Heart right ventricle (tissue), 16 donors: ENCODE data around the gene TNFRSF14. TPM values are rescaled to one million over a fixed set of nuclear protein-coding genes. Genes with fewer than 3 reads are reported as not detected.

Source experiments
- ATAC-seq, 8 donors: fragments of 200-7000 bp; cut with Tn5 transposase; one replicate each; pipeline ENCODE4 v1.9.1; 2020; ENCODE audit warnings: mild to moderate bottlenecking in 8 of 8, moderate library complexity in 8 of 8, moderate number of reproducible peaks in 1 of 8
- DNase-seq, 2 donors: peaks; one replicate each; pipeline ENCODE4 v3.0.0-alpha.2; 2020
- H3K27ac ChIP-seq, 10 donors: fragments of 200-600 bp; sonication (generic) in 2 of 10; one replicate each; pipeline versions ENCODE4 v1.5.0 to v1.8.0; 2020 to 2022; ENCODE audit warnings: mild to moderate bottlenecking in 3 of 10
- H3K27me3 ChIP-seq, 7 donors: fragments of 200-600 bp; one replicate each; pipeline ENCODE4 v1.8.0; 2021 to 2022; ENCODE audit warnings: mild to moderate bottlenecking in 2 of 7
- H3K36me3 ChIP-seq, 9 donors: fragments of 200-600 bp; sonication (generic) in 1 of 9; one replicate each; pipeline versions ENCODE4 v1.5.0 to v1.8.0; 2020 to 2022; ENCODE audit warnings: mild to moderate bottlenecking in 2 of 9
- H3K4me1 ChIP-seq, 9 donors: fragments of 200-600 bp; sonication (generic) in 1 of 9; one replicate each; pipeline versions ENCODE4 v1.5.0 to v1.8.0; 2020 to 2022; ENCODE audit warnings: mild to moderate bottlenecking in 4 of 9
- H3K4me3 ChIP-seq, 10 donors: fragments of 200-600 bp; sonication (generic) in 2 of 10; one replicate each; pipeline versions ENCODE4 v1.5.0 to v1.8.0; 2020 to 2022; ENCODE audit warnings: mild to moderate bottlenecking in 7 of 10, moderate library complexity in 2 of 10
- H3K9me3 ChIP-seq, 11 donors: fragments of 200-600 bp in 10 of 11; sonication (generic) in 2 of 11; one replicate each; pipeline versions ENCODE4 v1.5.0 to v1.8.0; 2013 to 2022; ENCODE audit warnings: mild to moderate bottlenecking in 2 of 11, control low read depth in 1 of 11, moderate library complexity in 1 of 11
- WGBS, 2 donors: extraction: QIAGEN DNeasy Blood & Tissue Kit; methylation state at CpG; one replicate each; pipeline ENCODE4 v1.1.7; 2013; ENCODE audit warnings: inconsistent platforms in 1 of 2; 5-methylcytosine and 5-hydroxymethylcytosine counted together
- intact Hi-C, 10 donors: fragments of 100-400 bp; cut with DNase I; formaldehyde crosslinking; loops; one replicate each; pipeline versions ENCODE4 v1.11.1 to v1.14.2; 2022
- polyA plus RNA-seq, 2 donors: library from polyadenylated mRNA; stranded (reverse); fragments of 200-250 nt; gene quantifications; one replicate each; pipeline ENCODE4 v1.2.3, GENCODE V29; 2013
- total RNA-seq, 10 donors: library from RNA; stranded (reverse); fragmentation: NEBNext Ultra II Directional in 3 of 10; extraction: Animal tissue kit (Norgen Biotek cat#: 25700) in 3 of 10; gene quantifications; one replicate each; pipeline versions ENCODE4 v1.2.1 to v1.2.4, GENCODE V29; 2021 to 2023
- TF ChIP-seq, protein P1 (sequence below), 9 donors: fragments of 200-600 bp; sonication (generic) in 2 of 9; IDR thresholded peaks; one replicate each; pipeline versions ENCODE4 v1.5.0 to v1.8.0; 2021 to 2022; ENCODE audit warnings: antibody characterized with exemption in 9 of 9, mild to moderate bottlenecking in 5 of 9, moderate library complexity in 1 of 9
- donor health status: Arrhythmogenic right ventricular cardiomyopathy.
- donor health status: ischemic (EF 13 %, LVEDD 7.1; RV severe dilation, severe dysfunction).
- donor health status: healthy with polysubstance abuse.
- donor health status: DM: no; HTN: yes; CAD: no.
- donor health status: DM: no; HTN: no; CAD: no.
- donor health status: ischemic (EF 25% LVEDD 6.9; RV normal size, moderate dysfunction).
- donor health status: ischemic (EF 25% LVEDD 5.7; RV mildly dilated, moderate dysfunction).
- donor health status: healthy.
- donor health status: DM: yes; HTN: yes; CAD: no.
- donor health status: Ischemic cardiomyopathy.
- donor health status: ischemic (EF 35%, LVEDD 5.7; RV mildly dilated, moderate dysfunction).
- donor health status: nonischemic (EF 11% LVEDD 7.7; RV severe dilation, severe dysfunction).
- donor health status: DM: yes; HTN: yes; CAD: no.
- donor health status: PGD.
- donor health status: ischemic (EF 29% LVEDD 5.4; RV normal size, mild dysfunction).
- donor health status: nonischemic (EF 23%, LVEDD 6.1; RV moderate dilation, normal function).

TNFRSF14 gene
- total and polyA plus RNA-seq, 12 donors = 7.5 to 59.6 (median 14.7) TPM

DNA sequence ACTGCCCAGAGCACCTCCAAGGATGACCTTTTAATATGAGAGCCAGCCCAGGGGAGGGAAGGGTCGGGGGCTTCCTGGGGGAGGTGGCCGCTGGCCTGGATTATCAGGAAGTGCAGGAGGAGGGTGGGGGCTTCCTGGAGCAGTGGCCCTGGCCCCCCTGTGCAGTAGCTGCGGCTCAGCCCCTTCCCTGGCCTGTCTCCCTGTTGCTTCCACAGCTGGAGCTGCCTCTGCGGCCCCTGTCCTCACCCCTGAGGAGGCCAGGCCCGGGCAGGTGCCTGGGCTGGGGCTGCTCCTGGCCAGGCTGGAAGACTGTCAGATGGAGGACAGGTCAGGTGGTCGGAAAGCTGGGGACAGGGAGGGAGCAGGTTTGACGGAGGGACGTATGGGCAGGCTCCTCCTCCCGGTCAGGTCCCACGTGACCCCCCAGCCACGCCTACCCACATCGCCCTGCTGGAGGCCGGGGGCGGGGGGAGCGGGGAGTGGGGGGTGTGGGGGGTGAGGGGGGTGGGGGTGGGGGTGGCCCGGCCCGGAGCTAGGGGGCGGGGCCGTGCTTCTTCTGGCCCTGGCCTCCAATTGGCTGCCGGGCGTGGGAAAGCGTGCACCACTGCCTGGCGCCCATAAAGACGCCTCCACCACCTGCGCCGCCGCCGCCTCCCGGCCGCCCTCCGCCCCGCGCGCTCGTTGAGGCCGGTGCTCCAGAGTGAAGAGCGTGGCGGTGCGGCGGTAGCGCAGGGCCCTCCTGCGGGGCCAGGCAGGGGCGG lies 10.2 kb upstream of the TNFRSF14 start:
- DNase-seq (peak; percentile 90 to 91), ATAC-seq (peak; percentile 46 to 60 (median 51))
- Histone ChIP-seq H3K27ac (peak overlapping the region; percentile 62 to 100 (median 98)), H3K9me3 (no peaks in the 10 kb centered on the region), H3K4me1 (peaks cover 43 to 81% (median 73%) of the 10 kb centered on the region in 9 donors), H3K27me3 (peaks cover 0 to 14% (median 2%) of the 10 kb centered on the region in 7 donors), H3K4me3 (peak overlapping the region; percentile 39 to 74 (median 59)), H3K36me3 (no peaks in the 10 kb centered on the region)
- TF ChIP-seq, protein P1, sequence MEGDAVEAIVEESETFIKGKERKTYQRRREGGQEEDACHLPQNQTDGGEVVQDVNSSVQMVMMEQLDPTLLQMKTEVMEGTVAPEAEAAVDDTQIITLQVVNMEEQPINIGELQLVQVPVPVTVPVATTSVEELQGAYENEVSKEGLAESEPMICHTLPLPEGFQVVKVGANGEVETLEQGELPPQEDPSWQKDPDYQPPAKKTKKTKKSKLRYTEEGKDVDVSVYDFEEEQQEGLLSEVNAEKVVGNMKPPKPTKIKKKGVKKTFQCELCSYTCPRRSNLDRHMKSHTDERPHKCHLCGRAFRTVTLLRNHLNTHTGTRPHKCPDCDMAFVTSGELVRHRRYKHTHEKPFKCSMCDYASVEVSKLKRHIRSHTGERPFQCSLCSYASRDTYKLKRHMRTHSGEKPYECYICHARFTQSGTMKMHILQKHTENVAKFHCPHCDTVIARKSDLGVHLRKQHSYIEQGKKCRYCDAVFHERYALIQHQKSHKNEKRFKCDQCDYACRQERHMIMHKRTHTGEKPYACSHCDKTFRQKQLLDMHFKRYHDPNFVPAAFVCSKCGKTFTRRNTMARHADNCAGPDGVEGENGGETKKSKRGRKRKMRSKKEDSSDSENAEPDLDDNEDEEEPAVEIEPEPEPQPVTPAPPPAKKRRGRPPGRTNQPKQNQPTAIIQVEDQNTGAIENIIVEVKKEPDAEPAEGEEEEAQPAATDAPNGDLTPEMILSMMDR (IDR thresholded peaks at IDR 0.05) = no peak
- WGBS, 2 donors = 4 to 6% methylated on average over 26 to 42 of the region's 43 CpGs
- intact Hi-C loops = loop anchor here in 6 of 10 donors (2.0 to 10.0 kb wide), 8 partner anchors 15 to 354 kb away; partner anchors contain the start of genes FAAP20 (in 4 of the 6) and HES5 (in 1 of the 6)

DNA sequence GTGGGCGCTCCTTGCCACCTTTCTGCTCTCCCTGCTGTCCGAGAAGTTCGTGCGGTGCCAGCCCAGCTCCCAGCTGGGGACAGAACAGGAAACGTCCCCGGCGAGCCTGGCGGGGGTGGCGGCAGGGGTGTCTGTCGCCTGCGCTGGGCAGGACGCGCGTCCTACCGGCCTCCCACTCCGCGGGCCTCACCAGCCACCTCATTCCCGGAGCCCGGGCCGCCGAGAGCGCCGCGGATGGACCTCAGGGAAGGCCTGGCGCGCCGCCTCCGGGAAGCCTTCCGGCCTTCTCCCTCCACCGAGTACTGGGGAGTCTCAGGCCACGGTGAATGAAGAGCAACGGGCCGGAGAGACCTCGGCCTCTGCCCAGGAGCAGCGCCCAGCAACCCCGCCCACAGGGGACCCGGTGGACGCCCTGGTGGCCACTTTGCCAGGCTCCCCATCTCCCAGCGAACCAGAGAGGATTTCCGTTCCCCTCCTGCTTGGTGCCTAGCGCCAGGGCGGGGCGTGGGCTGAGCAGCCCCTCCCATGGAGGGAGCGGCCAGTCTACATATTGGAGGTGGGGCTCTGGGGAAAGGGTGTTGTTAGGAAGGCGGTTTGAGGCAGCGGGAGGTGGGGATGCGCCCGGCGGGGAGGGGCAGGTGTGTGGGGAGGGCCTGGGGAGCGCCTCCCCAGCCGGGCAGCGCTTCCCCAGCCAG lies 9.5 kb upstream of the TNFRSF14 start:
- H3K36me3 ChIP-seq = no peaks in the 10 kb centered on the region
- H3K27me3 ChIP-seq = peaks cover 0 to 9% (median 0%) of the 10 kb centered on the region in 7 donors
- H3K9me3 ChIP-seq = no peaks in the 10 kb centered on the region
- DNase-seq (peak; percentile 86 to 88), ATAC-seq (peak; percentile 45 to 72 (median 59))
- H3K4me1 ChIP-seq = peaks cover 43 to 74% (median 68%) of the 10 kb centered on the region in 9 donors
- intact Hi-C loops = loop anchor here in 6 of 10 donors (2.0 to 10.0 kb wide), 7 partner anchors 18 to 354 kb away; partner anchors contain the start of gene FAAP20 (in 4 of the 6)
- H3K27ac ChIP-seq = peak overlapping the region; percentile 62 to 100 (median 98)
- TF ChIP-seq, protein P1 (IDR thresholded peaks at IDR 0.05) = peak in 3 of 9 donors; percentile 9 to 31 (median 26)
- WGBS, 2 donors = 2 to 3% methylated on average over 52 of the region's 52 CpGs
- peak overlapping the region; percentile 39 to 74 (median 59) for H3K4me3 ChIP-seq

DNA sequence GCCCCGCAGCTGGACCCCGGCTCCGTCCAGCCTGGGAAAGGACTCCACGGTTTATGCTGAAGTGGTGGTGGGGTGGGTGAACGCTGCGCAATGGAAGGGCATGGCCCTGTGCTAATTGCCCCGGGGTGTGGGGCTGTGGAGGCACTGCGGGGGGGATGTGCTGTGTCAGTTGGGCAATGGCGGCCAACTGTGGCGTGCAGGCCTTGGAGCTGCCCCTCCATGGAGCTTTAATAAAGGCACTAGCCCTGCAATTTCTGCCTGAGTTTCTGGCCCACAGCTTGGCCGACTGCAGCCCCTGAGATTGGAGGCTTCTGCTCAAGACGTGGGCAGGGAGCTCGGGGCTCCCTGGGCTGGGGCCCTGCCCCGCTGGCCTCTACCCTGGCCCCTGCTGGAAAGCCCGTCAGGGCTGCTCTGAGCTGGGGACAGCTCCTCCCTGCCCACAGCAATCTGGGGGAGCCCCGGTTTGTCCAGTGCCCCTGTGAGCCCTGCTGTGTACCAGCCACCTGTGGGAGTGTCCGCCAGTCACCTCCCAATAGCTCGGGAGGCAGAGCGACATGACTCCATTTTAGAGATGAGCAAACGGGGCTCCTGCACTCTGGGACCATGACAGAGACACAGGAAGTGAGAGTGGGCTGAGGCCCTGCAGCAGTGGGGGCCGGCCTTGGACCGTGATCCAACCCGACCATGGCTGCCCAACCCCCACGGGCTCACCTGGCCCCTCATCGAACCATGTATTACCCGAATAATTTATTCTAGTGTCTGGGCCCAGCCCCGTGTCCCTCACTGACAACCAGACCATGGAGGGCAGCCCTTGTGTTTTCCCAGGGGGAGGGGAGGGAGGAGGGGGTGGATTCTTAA lies 8.7 kb upstream of the TNFRSF14 start:
- WGBS, 2 donors = 19% methylated on average over 27 of the region's 27 CpGs
- intact Hi-C loops = loop anchor here (1.0 to 10.0 kb wide), 8 partner anchors 19 to 355 kb away; partner anchors contain the start of gene FAAP20 (in 4 of the 10)
- Histone ChIP-seq H3K9me3 (no peaks in the 10 kb centered on the region), H3K36me3 (no peaks in the 10 kb centered on the region), H3K4me1 (peaks cover 43 to 71% (median 67%) of the 10 kb centered on the region in 9 donors), H3K27me3 (peaks cover 0 to 4% (median 0%) of the 10 kb centered on the region in 7 donors), H3K27ac (peak overlapping the region; percentile 93 to 100 (median 98)), H3K4me3 (peak overlapping the region in 9 of 10 donors; percentile 43 to 74 (median 59))
- ATAC-seq (no peak), DNase-seq (peak in 1 of 2 donors; percentile 35)
- TF ChIP-seq, protein P1 (IDR thresholded peaks at IDR 0.05) = no peak
